B cell (primary cell): Measurements from ENCODE around the gene RBM28. TPM values are rescaled to one million over a fixed set of nuclear protein-coding genes. Genes with fewer than 3 reads are reported as not detected.

ENCODE experiments used
- ATAC-seq: fragments of 200-7000 bp; cut with Tn5 transposase; one replicate; pipeline ENCODE4 v1.10.0; 2021; ENCODE audit warnings: low read depth, mild to moderate bottlenecking, moderate number of reproducible peaks, moderate library complexity
- CTCF ChIA-PET: fragments of 350-600 bp; sonication (Branson Sonifier 250); formaldehyde crosslinking; loops from one replicate; lab custom pipeline; 2021; ENCODE audit warnings: antibody characterized with exemption, inconsistent platforms; lab: Charles Lee
- POLR2A ChIA-PET: fragments of 350-600 bp; sonication (Branson Sonifier 250); formaldehyde crosslinking; loops from one replicate; lab custom pipeline; 2021; ENCODE audit warnings: antibody characterized with exemption; lab: Charles Lee
- DNase-seq: peaks from one replicate; pipeline ENCODE4 v3.0.0; 2013
- H2AFZ ChIP-seq: 2 replicates; pipeline ENCODE4 v1.6.1; 2012; ENCODE audit warnings: mild to moderate bottlenecking, low read depth, low read length; ENCODE audit not compliant: insufficient read depth, poor library complexity, severe bottlenecking
- H3K27ac ChIP-seq, 2 donors: 1 replicate in 1 of 2; 2 replicates in 1 of 2; pipeline ENCODE4 v1.5.1; 2012 to 2013; ENCODE audit warnings: low read length in 2 of 2, mild to moderate bottlenecking in 2 of 2, moderate library complexity in 1 of 2
- H3K27me3 ChIP-seq, 4 experiments: fragments of 200-600 bp in 1 of 4; sonication (generic) in 1 of 4; replicated peaks in 1 of 4; 1 replicate in 2 of 4; 2 replicates in 2 of 4; pipeline versions ENCODE4 v1.6.1 to v1.7.0; 2013 to 2016; ENCODE audit warnings: low read length in 3 of 4, mild to moderate bottlenecking in 2 of 4, mixed read lengths in 1 of 4, moderate library complexity in 1 of 4; ENCODE audit not compliant: insufficient read depth in 4 of 4, control insufficient read depth in 3 of 4; ENCODE audit errors: control extremely low read depth in 1 of 4
- H3K36me3 ChIP-seq, 2 experiments: replicated peaks in 1 of 2; 1 replicate in 1 of 2; 2 replicates in 1 of 2; pipeline versions ENCODE4 v1.6.1 to v1.7.1; 2013; ENCODE audit warnings: low read length in 1 of 2; ENCODE audit not compliant: insufficient read depth in 2 of 2, control insufficient read depth in 1 of 2; ENCODE audit errors: control extremely low read depth in 1 of 2, extremely low read depth in 1 of 2
- H3K4me1 ChIP-seq, 2 donors: fragments of 200-600 bp in 1 of 2; sonication (generic) in 1 of 2; 1 replicate in 1 of 2; 2 replicates in 1 of 2; pipeline versions ENCODE4 v1.5.1 to v1.6.1; 2013 to 2017; ENCODE audit warnings: low read length in 2 of 2; ENCODE audit not compliant: control insufficient read depth in 2 of 2, insufficient read depth in 2 of 2
- H3K4me2 ChIP-seq: replicated peaks from 2 replicates; pipeline ENCODE3; 2012; ENCODE audit warnings: mild to moderate bottlenecking, low read depth, low read length; ENCODE audit not compliant: poor library complexity, severe bottlenecking
- H3K4me3 ChIP-seq, 5 experiments: fragments of 200-600 bp in 1 of 5; sonication (generic) in 1 of 5; 1 replicate in 3 of 5; 2 replicates in 2 of 5; pipeline versions ENCODE4 v1.5.1 to v1.7.0; 2011 to 2016; ENCODE audit warnings: low read length in 4 of 5, mild to moderate bottlenecking in 4 of 5, low read depth in 2 of 5, control low read depth in 1 of 5, moderate library complexity in 1 of 5; ENCODE audit not compliant: insufficient read depth in 1 of 5; ENCODE audit errors: control extremely low read depth in 1 of 5, extremely low read depth in 1 of 5
- H3K79me2 ChIP-seq: fragments of 200-600 bp; sonication (generic); one replicate; pipeline ENCODE4 v1.6.0; 2016; ENCODE audit warnings: low read length; ENCODE audit not compliant: control insufficient read depth, insufficient read depth
- H3K9ac ChIP-seq: fragments of 200-600 bp; sonication (generic); 2 replicates; pipeline ENCODE4 v1.6.1; 2017; ENCODE audit warnings: mild to moderate bottlenecking, low read length, moderate library complexity
- H3K9me3 ChIP-seq, 3 donors: one replicate each; pipeline versions ENCODE4 v1.6.1 to v1.7.1; 2013; ENCODE audit warnings: low read length in 2 of 3; ENCODE audit not compliant: control insufficient read depth in 2 of 3, insufficient read depth in 1 of 3; ENCODE audit errors: control extremely low read depth in 1 of 3
- H4K20me1 ChIP-seq: 2 replicates; pipeline ENCODE4 v1.6.0; 2012; ENCODE audit warnings: mild to moderate bottlenecking, low read length; ENCODE audit not compliant: insufficient read depth, control insufficient read depth, poor library complexity, severe bottlenecking
- H3K27ac Mint-ChIP-seq: one replicate; pipeline ENCODE4 v1.8.0; 2021; ENCODE audit warnings: mixed read lengths
- H3K27me3 Mint-ChIP-seq: one replicate; pipeline ENCODE4 v1.8.0; 2021; ENCODE audit warnings: mixed read lengths
- H3K4me1 Mint-ChIP-seq: one replicate; pipeline ENCODE4 v1.8.0; 2021; ENCODE audit warnings: mixed read lengths
- H3K4me3 Mint-ChIP-seq: one replicate; pipeline ENCODE4 v1.8.0; 2021; ENCODE audit warnings: mixed read lengths
- H3K9me3 Mint-ChIP-seq: one replicate; pipeline ENCODE4 v1.8.0; 2022; ENCODE audit warnings: mixed read lengths; ENCODE audit not compliant: insufficient read depth
- EZH2 ChIP-seq: IDR thresholded peaks from 2 replicates; pipeline ENCODE4 v1.6.1; 2012; ENCODE audit warnings: borderline replicate concordance, low read depth, mild to moderate bottlenecking, moderate library complexity, low read length; ENCODE audit not compliant: insufficient read depth, poor library complexity, severe bottlenecking
- WGBS: methylation state at CpG from one replicate; pipeline ENCODE4 v1.1.5; 2013; ENCODE audit warnings: missing lambda C conversion rate; ENCODE audit not compliant: insufficient coverage; 5-methylcytosine and 5-hydroxymethylcytosine counted together
- intact Hi-C: fragments of 100-400 bp; cut with micrococcal nuclease; formaldehyde crosslinking; loops from one replicate; pipeline ENCODE4 v1.10.0; 2022
- polyA plus RNA-seq: library from polyadenylated mRNA; depleted of rRNA; stranded (reverse); fragments of >200 nt; gene quantifications from 2 replicates; pipeline ENCODE4 v1.2.3, GENCODE V29; 2012
- total RNA-seq, 2 donors: library from RNA; stranded (reverse); fragments of 120-200 nt in 1 of 2; gene quantifications; 1 replicate in 1 of 2; 2 replicates in 1 of 2; pipeline versions ENCODE4 v1.2.3 to v1.2.4, GENCODE V29; 2013 to 2022
- TF ChIP-seq, protein P1 (sequence below): fragments of 200-600 bp; IDR thresholded peaks from one replicate; pipeline ENCODE4 v1.8.0; 2022; ENCODE audit warnings: antibody characterized with exemption, mild to moderate bottlenecking

RBM28 gene
- total and polyA plus RNA-seq, 2 donors (not counting 1 experiment from before 2014, with no cell fraction given) = 10.7 to 46.2 TPM

DNA sequence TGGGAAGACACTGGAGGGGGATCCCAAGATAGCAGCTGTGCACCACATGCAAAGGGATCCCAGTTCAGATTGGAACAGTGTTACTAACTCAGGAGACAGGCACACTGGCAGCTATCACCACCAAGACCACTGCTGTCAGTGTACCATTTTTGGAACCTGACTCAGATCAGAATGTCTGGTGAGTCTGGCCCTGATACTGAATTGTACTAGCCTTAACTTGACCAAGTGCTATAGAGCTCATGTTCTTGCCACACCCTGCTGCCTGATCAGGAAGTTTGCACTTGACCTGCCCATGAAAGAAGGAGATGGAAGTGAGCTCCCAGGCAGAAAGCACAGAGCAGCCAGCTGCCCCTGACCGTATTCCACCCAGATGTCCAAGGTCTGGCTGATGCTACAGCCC lies 22.6 kb upstream of the RBM28 start:
- Histone ChIP-seq H3K4me1 (peaks cover 6 to 8% of the 10 kb centered on the region in 2 donors), H4K20me1 (no peaks in the 10 kb centered on the region), H3K4me3 (no peak overlapping the region), H3K27me3 (peaks cover 0 to 37% (median 24%) of the 10 kb centered on the region in 4 experiments), H3K9ac (no peak overlapping the region), H3K27ac (no peak overlapping the region), H3K4me2 (no peak overlapping the region), H3K79me2 (no peaks in the 10 kb centered on the region), H3K36me3 (no peaks in the 10 kb centered on the region), H3K9me3 (no peaks in the 10 kb centered on the region), H2AFZ (no peak overlapping the region)
- ChIA-PET CTCF (interaction anchor here (0.9 to 1.1 kb wide), 2 partner anchors 20 to 42 kb away, joined by 3 read pairs; no protein-coding TSS in a partner anchor), POLR2A (no interaction called here)
- H3K4me1 Mint-ChIP-seq = peaks cover 11% of the 10 kb centered on the region
- peaks cover 67% of the 10 kb centered on the region for H3K27me3 Mint-ChIP-seq
- no peak for DNase-seq
- ATAC-seq = no peak
- no peaks in the 10 kb centered on the region for H3K9me3 Mint-ChIP-seq
- intact Hi-C loops = no loop called here
- no peak overlapping the region for H3K27ac Mint-ChIP-seq
- TF ChIP-seq EZH2 = no peak
- TF ChIP-seq, protein P1, sequence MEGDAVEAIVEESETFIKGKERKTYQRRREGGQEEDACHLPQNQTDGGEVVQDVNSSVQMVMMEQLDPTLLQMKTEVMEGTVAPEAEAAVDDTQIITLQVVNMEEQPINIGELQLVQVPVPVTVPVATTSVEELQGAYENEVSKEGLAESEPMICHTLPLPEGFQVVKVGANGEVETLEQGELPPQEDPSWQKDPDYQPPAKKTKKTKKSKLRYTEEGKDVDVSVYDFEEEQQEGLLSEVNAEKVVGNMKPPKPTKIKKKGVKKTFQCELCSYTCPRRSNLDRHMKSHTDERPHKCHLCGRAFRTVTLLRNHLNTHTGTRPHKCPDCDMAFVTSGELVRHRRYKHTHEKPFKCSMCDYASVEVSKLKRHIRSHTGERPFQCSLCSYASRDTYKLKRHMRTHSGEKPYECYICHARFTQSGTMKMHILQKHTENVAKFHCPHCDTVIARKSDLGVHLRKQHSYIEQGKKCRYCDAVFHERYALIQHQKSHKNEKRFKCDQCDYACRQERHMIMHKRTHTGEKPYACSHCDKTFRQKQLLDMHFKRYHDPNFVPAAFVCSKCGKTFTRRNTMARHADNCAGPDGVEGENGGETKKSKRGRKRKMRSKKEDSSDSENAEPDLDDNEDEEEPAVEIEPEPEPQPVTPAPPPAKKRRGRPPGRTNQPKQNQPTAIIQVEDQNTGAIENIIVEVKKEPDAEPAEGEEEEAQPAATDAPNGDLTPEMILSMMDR = no peak
- 57% methylated on average over 1 of the region's 1 CpG for WGBS
- no peak overlapping the region for H3K4me3 Mint-ChIP-seq

DNA sequence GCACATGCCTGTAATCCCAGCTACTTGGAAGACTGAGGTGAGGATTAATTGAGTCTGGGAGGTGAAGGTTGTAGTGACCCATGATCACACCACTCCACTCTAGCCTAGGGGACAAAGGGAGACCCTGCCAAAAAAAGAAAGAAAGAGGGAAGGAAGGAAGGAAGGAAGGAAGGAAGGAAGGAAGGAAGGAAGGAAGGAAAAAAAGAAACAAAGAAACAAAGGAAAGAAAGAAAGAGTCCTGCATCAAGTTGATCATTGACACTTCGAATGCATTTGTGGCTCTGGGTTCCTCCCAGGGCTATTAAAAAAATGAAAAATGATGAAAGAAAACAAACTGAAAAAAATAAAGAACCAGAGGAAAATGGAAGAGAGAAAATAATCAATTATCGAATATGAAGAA lies 21.7 kb upstream of the RBM28 start:
- peaks cover 17% of the 10 kb centered on the region for H3K4me1 Mint-ChIP-seq
- Histone ChIP-seq H2AFZ (no peak overlapping the region), H3K4me3 (no peak overlapping the region), H3K79me2 (no peaks in the 10 kb centered on the region), H4K20me1 (no peaks in the 10 kb centered on the region), H3K36me3 (no peaks in the 10 kb centered on the region), H3K27ac (no peak overlapping the region), H3K4me1 (peaks cover 14 to 15% of the 10 kb centered on the region in 2 donors), H3K9me3 (peaks cover 0 to 3% (median 0%) of the 10 kb centered on the region in 3 donors), H3K9ac (no peak overlapping the region), H3K4me2 (no peak overlapping the region), H3K27me3 (peaks cover 0 to 44% (median 28%) of the 10 kb centered on the region in 4 experiments)
- H3K4me3 Mint-ChIP-seq = no peak overlapping the region
- no peak overlapping the region for H3K27ac Mint-ChIP-seq
- no CpG with 5 or more reads among the region's 2 CpGs for WGBS
- CTCF ChIA-PET = no interaction called here
- POLR2A ChIA-PET = no interaction called here
- no peak for TF ChIP-seq EZH2
- TF ChIP-seq, protein P1 = no peak
- DNase-seq = no peak
- no peaks in the 10 kb centered on the region for H3K9me3 Mint-ChIP-seq
- ATAC-seq = no peak
- H3K27me3 Mint-ChIP-seq = peaks cover 69% of the 10 kb centered on the region
- intact Hi-C loops = no loop called here
